ENCODE measurements around the gene TMEM72. TPM values are rescaled to one million over a fixed set of nuclear protein-coding genes. Genes with fewer than 3 reads are reported as not detected.

The TMEM72 gene
- total RNA-seq, 1 experiment from 2014 or later: not detected

GRCh38 chr10:44960482-44961229 is 49.5 kb downstream of the TMEM72 start:
- Mint-ChIP-seq H3K4me1 (peaks cover 69 to 70% of the 10 kb centered on the region in 2 experiments), H3K27me3 (ENCODE audit: low read depth) (peaks cover 13% of the 10 kb centered on the region), H3K36me3 (ENCODE audit: insufficient read depth in 1 of 3, low read depth in 3 of 3) (peaks cover 5 to 11% (median 8%) of the 10 kb centered on the region in 3 experiments; a peak in 6 of 7 replicates), H3K27ac (peak overlapping the region in 1 of 3 experiments; percentile 6; a peak in 1 of 7 replicates), H3K4me3 (peak overlapping the region; percentile 78 to 79), H3K9me3 (no peaks in the 10 kb centered on the region; a peak in 1 of 5 replicates)
- no peaks in the 10 kb centered on the region for H4K20me1 ChIP-seq (ENCODE audit: control insufficient read depth, insufficient read depth, insufficient read length)
- peaks cover 25% of the 10 kb centered on the region; the same call in 1 of the 2 replicates for H3K4me1 ChIP-seq (ENCODE audit: insufficient read depth, low read length)
- H4K91ac ChIP-seq (ENCODE audit: insufficient read length, low read depth, low read length): no peak overlapping the region
- no peak overlapping the region for H2BK20ac ChIP-seq (ENCODE audit: low read depth, low read length, poor library complexity, severe bottlenecking)
- H4K5ac ChIP-seq (ENCODE audit: insufficient read length, low read depth, low read length): no peak overlapping the region
- no peak for TF ChIP-seq CTCF (conservative IDR thresholded peaks at IDR 0.05)
- H3T11ph ChIP-seq (ENCODE audit: low read length): no peak overlapping the region
- H2AFZ ChIP-seq (ENCODE audit: low read length): no peak overlapping the region
- DNase-seq: peak; percentile 22
- no peak overlapping the region for H4K8ac ChIP-seq (replicated peaks; ENCODE audit: insufficient read length, low read depth, low read length)
- H3K14ac ChIP-seq (ENCODE audit: insufficient read depth, low read length): no peak overlapping the region
- no peak overlapping the region for H2BK15ac ChIP-seq (ENCODE audit: low read depth, low read length)
- no peaks in the 10 kb centered on the region for H3K79me1 ChIP-seq (ENCODE audit: insufficient read depth, low read depth, low read length, poor library complexity, severe bottlenecking)
- H3K56ac ChIP-seq (ENCODE audit: insufficient read length, low read depth, low read length): no peak overlapping the region
- H3K9me3 ChIP-seq (ENCODE audit: control insufficient read depth, low read depth, low read length): no peaks in the 10 kb centered on the region
- no peak overlapping the region for H2BK120ac ChIP-seq (ENCODE audit: low read depth, low read length, poor library complexity, severe bottlenecking)
- H3K4me2 ChIP-seq (ENCODE audit: insufficient read depth, insufficient read length, low read length): peak overlapping the region; percentile 70
- no peak overlapping the region for H2BK5ac ChIP-seq (ENCODE audit: insufficient read length, low read length)
- no peak overlapping the region for H3K18ac ChIP-seq (ENCODE audit: insufficient read length, low read depth, low read length)
- no peak overlapping the region for H2AK5ac ChIP-seq (ENCODE audit: insufficient read length, low read length)
- WGBS (ENCODE audit: extremely low coverage, insufficient read length, low lambda C conversion rate): no CpG with 5 or more reads among the region's 7 CpGs
- no peak overlapping the region for H3K4ac ChIP-seq (ENCODE audit: low read depth, low read length)
- H3K79me2 ChIP-seq (ENCODE audit: insufficient read depth, low read length): no peaks in the 10 kb centered on the region
- H3K23me2 ChIP-seq (ENCODE audit: insufficient read length, low read depth, low read length, poor library complexity, severe bottlenecking): peaks cover 11% of the 10 kb centered on the region
- no peaks in the 10 kb centered on the region for H3K27me3 ChIP-seq (ENCODE audit: insufficient read depth, low read length)
- H3K9ac ChIP-seq (ENCODE audit: extremely low read depth, insufficient read length, low read length): no peak overlapping the region
- no peak overlapping the region for H3K27ac ChIP-seq (ENCODE audit: insufficient read length, low read depth, low read length)
- H2BK12ac ChIP-seq (ENCODE audit: insufficient read length, low read depth, low read length): no peak overlapping the region
- no peak overlapping the region for H3K23ac ChIP-seq (ENCODE audit: insufficient read length, low read depth, low read length)

All from H9 (cell line).